Liver (tissue), 3 donors: ENCODE measurements around the gene GBGT1.

Source experiments
- GABPA ChIP-seq, 2 donors: IDR thresholded peaks in 1 of 2; conservative IDR thresholded peaks in 1 of 2; 2 replicates each; pipeline ENCODE4 v1.6.1; 2016; ENCODE audit warnings: antibody characterized with exemption in 2 of 2, mild to moderate bottlenecking in 1 of 2, moderate library complexity in 1 of 2
- HNF4G ChIP-seq: IDR thresholded peaks from 2 replicates; pipeline ENCODE4 v1.6.1; 2016; ENCODE audit warnings: antibody characterized with exemption
- RAD21 ChIP-seq, 2 donors: IDR thresholded peaks; 2 replicates each; pipeline ENCODE4 v1.6.1; 2016; ENCODE audit warnings: antibody characterized with exemption in 2 of 2, mild to moderate bottlenecking in 2 of 2
- SP1 ChIP-seq: IDR thresholded peaks from 2 replicates; pipeline ENCODE4 v1.6.1; 2018; ENCODE audit warnings: antibody characterized with exemption, mild to moderate bottlenecking
- TF ChIP-seq, protein P1 (sequence below): fragments of 150-350 bp; IDR thresholded peaks from 2 replicates; pipeline ENCODE4 v1.5.1; 2017; ENCODE audit warnings: improper control_type of control experiment, low read depth, low read length; ENCODE audit not compliant: missing input control
- TF ChIP-seq, protein P2 (sequence below): IDR thresholded peaks from 2 replicates; pipeline ENCODE4 v1.6.1; 2016; ENCODE audit warnings: antibody characterized with exemption
- TF ChIP-seq, protein P3 (sequence below): IDR thresholded peaks from 2 replicates; pipeline ENCODE4 v1.6.1; 2016; ENCODE audit warnings: antibody characterized with exemption
- donor health status: healthy.
- donor health status: healthy.

DNA sequence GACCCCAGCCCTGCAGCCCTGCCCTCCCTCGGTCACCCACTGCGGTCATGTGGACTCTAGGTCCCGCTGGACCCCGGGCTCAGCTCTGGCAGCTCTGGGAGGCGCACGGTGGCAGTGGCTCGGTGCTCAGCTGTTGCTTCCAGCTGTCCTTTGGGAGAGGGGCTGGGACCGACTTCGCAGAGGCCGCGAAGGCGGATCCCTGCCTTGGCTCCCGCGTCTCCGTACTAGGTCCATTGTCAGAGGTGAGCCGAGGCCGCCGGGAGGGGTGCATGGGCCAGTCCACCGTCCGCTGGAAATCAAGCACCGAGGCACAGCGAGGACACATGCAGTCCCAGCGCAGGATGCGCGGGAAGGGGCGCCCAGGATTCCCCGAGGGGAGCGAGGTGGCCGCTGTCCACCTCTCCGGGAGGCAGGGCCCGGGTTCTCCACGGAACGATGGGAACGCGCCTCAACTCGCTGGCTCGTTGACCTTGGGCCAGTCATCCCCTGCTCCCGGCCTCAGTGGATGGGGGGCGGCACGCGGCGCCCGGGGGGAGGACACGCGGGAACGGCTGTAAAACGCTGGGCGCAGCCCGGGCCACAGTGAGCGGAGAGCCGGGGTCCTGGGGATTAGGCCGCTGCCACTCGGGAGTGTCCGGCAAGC is 732 bp downstream of the GBGT1 start:
- TF ChIP-seq, protein P1, sequence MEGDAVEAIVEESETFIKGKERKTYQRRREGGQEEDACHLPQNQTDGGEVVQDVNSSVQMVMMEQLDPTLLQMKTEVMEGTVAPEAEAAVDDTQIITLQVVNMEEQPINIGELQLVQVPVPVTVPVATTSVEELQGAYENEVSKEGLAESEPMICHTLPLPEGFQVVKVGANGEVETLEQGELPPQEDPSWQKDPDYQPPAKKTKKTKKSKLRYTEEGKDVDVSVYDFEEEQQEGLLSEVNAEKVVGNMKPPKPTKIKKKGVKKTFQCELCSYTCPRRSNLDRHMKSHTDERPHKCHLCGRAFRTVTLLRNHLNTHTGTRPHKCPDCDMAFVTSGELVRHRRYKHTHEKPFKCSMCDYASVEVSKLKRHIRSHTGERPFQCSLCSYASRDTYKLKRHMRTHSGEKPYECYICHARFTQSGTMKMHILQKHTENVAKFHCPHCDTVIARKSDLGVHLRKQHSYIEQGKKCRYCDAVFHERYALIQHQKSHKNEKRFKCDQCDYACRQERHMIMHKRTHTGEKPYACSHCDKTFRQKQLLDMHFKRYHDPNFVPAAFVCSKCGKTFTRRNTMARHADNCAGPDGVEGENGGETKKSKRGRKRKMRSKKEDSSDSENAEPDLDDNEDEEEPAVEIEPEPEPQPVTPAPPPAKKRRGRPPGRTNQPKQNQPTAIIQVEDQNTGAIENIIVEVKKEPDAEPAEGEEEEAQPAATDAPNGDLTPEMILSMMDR, result no peak
- TF ChIP-seq, protein P2, sequence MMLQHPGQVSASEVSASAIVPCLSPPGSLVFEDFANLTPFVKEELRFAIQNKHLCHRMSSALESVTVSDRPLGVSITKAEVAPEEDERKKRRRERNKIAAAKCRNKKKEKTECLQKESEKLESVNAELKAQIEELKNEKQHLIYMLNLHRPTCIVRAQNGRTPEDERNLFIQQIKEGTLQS, result no peak
- TF ChIP-seq HNF4G, result no peak
- TF ChIP-seq RAD21 (IDR thresholded peaks at IDR 0.05), result no peak
- no peak for TF ChIP-seq SP1
- TF ChIP-seq, protein P3, sequence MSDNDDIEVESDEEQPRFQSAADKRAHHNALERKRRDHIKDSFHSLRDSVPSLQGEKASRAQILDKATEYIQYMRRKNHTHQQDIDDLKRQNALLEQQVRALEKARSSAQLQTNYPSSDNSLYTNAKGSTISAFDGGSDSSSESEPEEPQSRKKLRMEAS, result no peak
- no peak for TF ChIP-seq GABPA (IDR thresholded peaks at IDR 0.05 in 1 of 2, conservative IDR thresholded peaks at IDR 0.05 in 1 of 2)
